SU-DHL-6 (cell line): ENCODE results near the gene ZBTB16.

ENCODE experiments used
- H2AFZ ChIP-seq: fragments of 200-600 bp; sonication (generic); 2 replicates; pipeline ENCODE4 v1.6.1; 2014; ENCODE audit warnings: low read depth, mild to moderate bottlenecking, moderate library complexity, mixed read lengths, antibody characterized with exemption, low read length; ENCODE audit not compliant: severe bottlenecking
- H3F3A ChIP-seq: fragments of 200-600 bp; shearing (Covaris generic); 2 replicates; pipeline ENCODE4 v1.6.0; 2016; ENCODE audit warnings: antibody characterized with exemption, mild to moderate bottlenecking; ENCODE audit not compliant: insufficient read depth
- H3K27ac ChIP-seq: fragments of 200-600 bp; sonication (generic); 2 replicates; pipeline ENCODE4 v1.5.1; 2016; ENCODE audit warnings: low read depth, mild to moderate bottlenecking, low read length, moderate library complexity, mixed read lengths
- H3K27me3 ChIP-seq: fragments of 200-600 bp; sonication (generic), shearing (Covaris generic); 2 replicates; pipeline ENCODE4 v1.6.0; 2014; ENCODE audit warnings: mild to moderate bottlenecking, low read length
- H3K36me3 ChIP-seq: fragments of 200-600 bp; sonication (generic); 2 replicates; pipeline ENCODE4 v1.6.1; 2014; ENCODE audit warnings: mild to moderate bottlenecking, low read length, mixed read lengths
- H3K4me2 ChIP-seq: fragments of 300-600, 200-600 bp; shearing (Covaris generic), sonication (generic); 2 replicates; pipeline ENCODE4 v1.6.0; 2014; ENCODE audit warnings: low read length, low read depth, mild to moderate bottlenecking; ENCODE audit not compliant: poor library complexity, severe bottlenecking
- H3K4me3 ChIP-seq: fragments of 200-600 bp; sonication (generic); 2 replicates; pipeline ENCODE4 v1.5.1; 2014; ENCODE audit warnings: antibody characterized with exemption, low read length, mild to moderate bottlenecking, mixed read lengths; ENCODE audit not compliant: insufficient read depth, poor library complexity, severe bottlenecking
- H3K79me2 ChIP-seq: fragments of 200-600 bp; sonication (generic); 2 replicates; pipeline ENCODE4 v1.6.1; 2014; ENCODE audit warnings: mild to moderate bottlenecking, low read length, moderate library complexity; ENCODE audit not compliant: insufficient read depth
- H3K9ac ChIP-seq: fragments of 200-600 bp; sonication (generic); 2 replicates; pipeline ENCODE4 v1.7.0; 2014; ENCODE audit warnings: mild to moderate bottlenecking, low read length
- H3K9me2 ChIP-seq: fragments of 200-600 bp; sonication (generic); replicated peaks from 2 replicates; pipeline ENCODE4 v1.6.1; 2014; ENCODE audit warnings: low read length; ENCODE audit not compliant: insufficient read depth
- H3K9me3 ChIP-seq: fragments of 200-600 bp; sonication (generic); 2 replicates; pipeline ENCODE4 v1.6.1; 2014; ENCODE audit warnings: low read length, mixed read lengths; ENCODE audit not compliant: insufficient read depth
- H4K20me1 ChIP-seq: fragments of 200-600 bp; sonication (generic); 2 replicates; pipeline ENCODE4 v1.6.1; 2014; ENCODE audit warnings: low read depth, mild to moderate bottlenecking, antibody characterized with exemption, low read length, moderate library complexity, mixed read lengths
- EZH2phosphoT487 ChIP-seq: fragments of 200-600 bp; sonication (generic), shearing (Covaris generic); conservative IDR thresholded peaks from 2 replicates; pipeline ENCODE4 v1.6.1; 2018; ENCODE audit warnings: mild to moderate bottlenecking, antibody characterized with exemption, low read length, moderate library complexity, mixed read lengths
- TF ChIP-seq, protein P1 (sequence below): fragments of 200-600 bp; sonication (generic); IDR thresholded peaks from one replicate; pipeline ENCODE4 v1.5.1; 2017; ENCODE audit warnings: antibody characterized with exemption, mild to moderate bottlenecking, low read length, moderate library complexity; ENCODE audit not compliant: insufficient read depth, poor library complexity, severe bottlenecking

Gene ZBTB16

DNA sequence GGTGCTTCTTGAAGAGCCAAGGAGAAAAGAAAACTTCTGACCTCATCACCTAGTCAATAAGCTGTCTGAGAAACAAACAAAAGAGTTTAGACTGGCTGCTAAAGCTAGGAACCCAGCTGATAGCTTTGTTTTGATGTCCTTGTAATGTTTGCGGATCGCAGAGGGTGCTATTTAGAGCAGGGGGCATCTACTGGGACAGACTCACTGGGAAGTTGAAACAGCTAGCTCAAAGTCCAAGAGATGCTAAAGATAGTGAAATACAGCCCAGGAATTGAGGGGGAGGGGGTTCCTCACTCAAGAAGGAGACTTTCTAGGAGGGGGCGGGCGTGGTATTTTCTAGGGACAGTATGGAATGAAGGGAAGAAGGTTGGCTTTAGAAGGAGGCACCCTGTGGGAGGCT is 18.9 kb downstream of the ZBTB16 start:
- no peak overlapping the region for H3K4me2 ChIP-seq
- no peaks in the 10 kb centered on the region for H4K20me1 ChIP-seq
- H3K4me3 ChIP-seq: no peak overlapping the region
- H3F3A ChIP-seq: no peaks in the 10 kb centered on the region
- TF ChIP-seq EZH2phosphoT487: no peak
- TF ChIP-seq, protein P1, sequence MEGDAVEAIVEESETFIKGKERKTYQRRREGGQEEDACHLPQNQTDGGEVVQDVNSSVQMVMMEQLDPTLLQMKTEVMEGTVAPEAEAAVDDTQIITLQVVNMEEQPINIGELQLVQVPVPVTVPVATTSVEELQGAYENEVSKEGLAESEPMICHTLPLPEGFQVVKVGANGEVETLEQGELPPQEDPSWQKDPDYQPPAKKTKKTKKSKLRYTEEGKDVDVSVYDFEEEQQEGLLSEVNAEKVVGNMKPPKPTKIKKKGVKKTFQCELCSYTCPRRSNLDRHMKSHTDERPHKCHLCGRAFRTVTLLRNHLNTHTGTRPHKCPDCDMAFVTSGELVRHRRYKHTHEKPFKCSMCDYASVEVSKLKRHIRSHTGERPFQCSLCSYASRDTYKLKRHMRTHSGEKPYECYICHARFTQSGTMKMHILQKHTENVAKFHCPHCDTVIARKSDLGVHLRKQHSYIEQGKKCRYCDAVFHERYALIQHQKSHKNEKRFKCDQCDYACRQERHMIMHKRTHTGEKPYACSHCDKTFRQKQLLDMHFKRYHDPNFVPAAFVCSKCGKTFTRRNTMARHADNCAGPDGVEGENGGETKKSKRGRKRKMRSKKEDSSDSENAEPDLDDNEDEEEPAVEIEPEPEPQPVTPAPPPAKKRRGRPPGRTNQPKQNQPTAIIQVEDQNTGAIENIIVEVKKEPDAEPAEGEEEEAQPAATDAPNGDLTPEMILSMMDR: no peak
- H2AFZ ChIP-seq: no peak overlapping the region
- H3K27me3 ChIP-seq: no peaks in the 10 kb centered on the region
- no peak overlapping the region for H3K9ac ChIP-seq
- no peaks in the 10 kb centered on the region for H3K36me3 ChIP-seq
- H3K79me2 ChIP-seq: no peaks in the 10 kb centered on the region
- no peak overlapping the region for H3K27ac ChIP-seq
- no peaks in the 10 kb centered on the region for H3K9me3 ChIP-seq
- no peaks in the 10 kb centered on the region for H3K9me2 ChIP-seq

- no peak overlapping the region for H3K27ac ChIP-seq
- H3K79me2 ChIP-seq: no peaks in the 10 kb centered on the region
- no peaks in the 10 kb centered on the region for H3K36me3 ChIP-seq
- no peak overlapping the region for H3K9ac ChIP-seq
- H3K4me3 ChIP-seq: no peak overlapping the region
- no peaks in the 10 kb centered on the region for H3K9me3 ChIP-seq
- peaks cover 3% of the 10 kb centered on the region; the same call in 1 of the 2 replicates for H3K27me3 ChIP-seq
- no peaks in the 10 kb centered on the region for H3K9me2 ChIP-seq
- H2AFZ ChIP-seq: no peak overlapping the region
- H4K20me1 ChIP-seq: no peaks in the 10 kb centered on the region
- H3K4me2 ChIP-seq: no peak overlapping the region
- no peak for TF ChIP-seq EZH2phosphoT487
- TF ChIP-seq, protein P1: no peak
- H3F3A ChIP-seq: no peaks in the 10 kb centered on the region
These were observed 20.1 kb downstream of the ZBTB16 start for GRCh38 chr11:114079511-114080065.

DNA sequence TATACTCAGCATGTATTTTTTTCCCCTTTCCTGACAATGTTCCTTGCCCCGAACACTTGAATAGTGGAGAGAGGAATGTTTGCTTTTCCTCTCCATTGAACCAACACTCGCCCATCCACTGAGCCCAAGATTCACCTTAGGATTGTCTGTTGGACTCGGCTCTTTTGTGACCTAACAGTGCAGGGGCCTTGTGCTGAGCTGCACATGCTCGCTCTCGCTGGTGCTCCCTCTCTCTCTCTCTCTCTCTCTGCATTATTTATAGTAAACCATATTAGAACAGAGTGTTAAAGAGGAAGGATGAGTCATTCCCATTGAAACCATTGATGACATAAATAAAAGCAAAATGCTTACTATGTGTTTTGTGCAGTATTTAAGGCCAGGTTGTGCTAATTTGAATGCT is 20.7 kb downstream of the ZBTB16 start:
- Histone ChIP-seq H4K20me1 (no peaks in the 10 kb centered on the region), H3K27ac (no peak overlapping the region), H3K79me2 (no peaks in the 10 kb centered on the region), H3K9me3 (no peaks in the 10 kb centered on the region), H3K36me3 (no peaks in the 10 kb centered on the region), H3K9ac (no peak overlapping the region), H3K4me3 (no peak overlapping the region), H3K9me2 (no peaks in the 10 kb centered on the region), H2AFZ (no peak overlapping the region), H3F3A (no peaks in the 10 kb centered on the region), H3K27me3 (peaks cover 3% of the 10 kb centered on the region; the same call in 1 of the 2 replicates), H3K4me2 (no peak overlapping the region)
- TF ChIP-seq EZH2phosphoT487: no peak
- TF ChIP-seq, protein P1: no peak
